ENCODE measurements around the gene EDA. TPM values are rescaled to one million over a fixed set of nuclear protein-coding genes. Genes with fewer than 3 reads are reported as not detected.

Gene EDA
- total and polyA plus RNA-seq, 5 donors: 10.0 to 26.1 (median 20.5) TPM

DNA sequence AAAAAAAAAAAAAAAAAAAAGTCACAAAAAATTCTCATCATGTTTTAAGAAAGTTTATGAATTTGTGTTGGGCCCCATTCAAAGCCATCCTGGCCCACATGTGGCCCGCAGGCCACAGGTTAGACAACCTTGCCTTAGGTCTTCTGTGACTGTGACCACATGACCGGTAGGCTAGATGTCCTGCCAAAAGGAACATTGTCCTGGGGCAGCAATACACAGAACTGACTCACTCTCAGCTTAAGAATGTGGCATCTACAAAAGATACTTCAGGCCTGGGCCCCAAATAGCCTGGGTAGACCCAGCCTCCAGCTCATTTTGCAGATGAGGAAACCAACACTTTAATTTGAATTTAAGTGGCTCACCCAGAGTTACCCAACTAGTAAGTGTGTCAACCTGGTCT, 423.8 kb downstream of the EDA start:
- DNase-seq (no peak), ATAC-seq (no peak)
- 95% methylated on average over 2 of the region's 2 CpGs for WGBS
- Histone ChIP-seq H3K9me3 (ENCODE audit: control insufficient read depth, low read length) (no peaks in the 10 kb centered on the region), H3K27me3 (ENCODE audit: control insufficient read depth, insufficient read depth) (no peaks in the 10 kb centered on the region), H3K4me3 (ENCODE audit: low read length) (no peak overlapping the region), H3K27ac (ENCODE audit: low read length) (no peak overlapping the region), H3K4me1 (ENCODE audit: control insufficient read depth, insufficient read depth, low read length) (peaks cover 4% of the 10 kb centered on the region)
- intact Hi-C loops (cut with DNase I): loop anchor here in 1 of 4 donors (10.0 kb wide), 1 partner anchor 505 kb away; no protein-coding TSS in a partner anchor

DNA sequence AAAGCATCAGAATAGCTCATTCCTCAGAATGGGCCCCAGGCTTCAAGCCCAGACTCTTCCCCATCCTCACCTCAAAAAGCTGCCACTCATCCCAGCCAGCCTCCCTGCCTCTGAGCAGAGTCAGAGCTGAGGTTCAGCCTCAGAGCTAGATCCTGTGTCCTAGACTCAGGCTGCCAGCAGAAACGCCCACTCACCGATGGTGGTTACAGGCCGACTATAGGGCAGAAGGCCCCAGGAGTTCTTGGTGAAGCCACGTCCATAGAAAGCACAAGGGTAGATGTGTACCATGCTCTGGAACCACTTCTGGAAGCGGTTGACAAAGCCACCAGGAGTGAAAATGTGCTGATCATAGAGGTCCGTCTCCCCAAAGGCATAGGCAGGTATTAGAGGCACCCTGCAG, 426.1 kb downstream of the EDA start:
- ATAC-seq: no peak
- WGBS: 92% methylated on average over 6 of the region's 6 CpGs
- Histone ChIP-seq H3K4me1 (ENCODE audit: control insufficient read depth, insufficient read depth, low read length) (peaks cover 4% of the 10 kb centered on the region), H3K9me3 (ENCODE audit: control insufficient read depth, low read length) (no peaks in the 10 kb centered on the region), H3K27me3 (ENCODE audit: control insufficient read depth, insufficient read depth) (no peaks in the 10 kb centered on the region), H3K27ac (ENCODE audit: low read length) (no peak overlapping the region), H3K4me3 (ENCODE audit: low read length) (no peak overlapping the region)
- DNase-seq: no peak
- intact Hi-C loops (cut with DNase I): no loop called here

DNA sequence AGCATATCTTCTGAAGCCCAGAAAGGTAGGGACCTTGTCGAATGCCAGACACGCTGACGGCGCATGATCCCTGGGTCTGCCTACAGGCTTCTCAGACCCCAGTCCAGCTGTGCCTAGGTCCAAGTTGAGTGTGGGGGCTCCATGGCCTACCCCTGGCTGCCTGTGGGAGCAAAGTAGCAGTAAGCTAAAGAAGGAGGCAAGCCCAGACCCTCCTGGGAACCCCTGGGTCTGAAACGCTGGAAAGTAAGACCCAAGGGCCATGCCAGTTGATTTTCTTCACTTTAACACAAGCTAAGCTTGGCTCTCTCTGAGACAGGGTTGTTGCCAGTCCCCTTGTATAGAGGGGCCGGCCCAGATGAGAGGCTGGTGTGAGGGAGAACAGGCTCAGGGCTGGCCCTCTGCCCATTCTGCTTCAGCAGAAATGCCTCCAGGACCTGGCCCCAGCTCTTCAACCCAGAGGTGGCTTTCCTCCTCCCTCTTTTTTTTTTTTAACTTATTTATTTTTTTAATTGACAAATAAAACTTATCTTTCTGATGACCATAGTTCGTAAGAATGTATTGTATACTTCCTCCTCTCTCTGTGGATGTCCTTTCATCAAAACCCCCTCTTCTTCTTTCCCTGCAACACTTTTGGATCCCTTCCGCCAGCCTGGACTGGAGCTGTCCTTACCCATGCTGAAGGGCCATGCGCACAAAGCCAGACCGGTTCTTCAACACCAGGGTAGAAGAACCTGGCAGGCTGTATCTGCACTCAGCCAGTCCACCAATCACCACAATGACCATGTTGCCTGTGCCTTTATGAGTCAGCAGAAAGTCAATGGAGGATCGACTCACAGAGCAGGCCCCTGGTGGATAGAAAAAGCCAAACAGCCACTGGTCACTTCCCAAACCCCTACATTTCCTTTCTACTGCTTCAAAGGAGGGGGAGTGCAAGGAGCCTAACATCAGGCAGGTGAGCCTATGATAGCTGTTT, 426.8 kb downstream of the EDA start:
- intact Hi-C loops (cut with DNase I): no loop called here
- Histone ChIP-seq H3K4me3 (ENCODE audit: low read length) (no peak overlapping the region), H3K4me1 (ENCODE audit: control insufficient read depth, insufficient read depth, low read length) (peaks cover 4% of the 10 kb centered on the region), H3K27ac (ENCODE audit: low read length) (no peak overlapping the region), H3K27me3 (ENCODE audit: control insufficient read depth, insufficient read depth) (no peaks in the 10 kb centered on the region), H3K9me3 (ENCODE audit: control insufficient read depth, low read length) (no peaks in the 10 kb centered on the region)
- DNase-seq (peak in 1 of 3 donors; percentile 63), ATAC-seq (no peak)
- WGBS: 80% methylated on average over 11 of the region's 11 CpGs

DNA sequence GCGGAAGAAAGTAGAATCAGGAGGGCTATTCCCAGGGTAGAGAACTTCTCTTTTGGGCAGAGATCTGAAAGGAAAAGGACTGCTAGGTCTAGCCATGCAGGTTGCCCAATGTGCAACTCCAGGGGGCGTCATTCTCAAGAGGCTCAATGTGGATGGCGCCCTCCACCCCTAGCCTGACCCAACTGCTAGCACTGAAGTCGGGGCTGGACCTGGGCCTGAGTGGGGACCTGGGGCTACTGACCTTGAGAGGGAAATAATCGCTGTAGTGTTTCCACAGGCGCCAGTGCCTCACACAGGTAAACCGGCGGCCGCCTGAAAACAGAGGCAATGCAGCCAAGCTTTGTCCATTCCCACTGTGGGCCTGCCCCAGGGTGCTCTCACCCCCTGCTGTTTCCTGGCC, 427.8 kb downstream of the EDA start:
- Histone ChIP-seq H3K4me1 (ENCODE audit: control insufficient read depth, insufficient read depth, low read length) (peaks cover 4% of the 10 kb centered on the region), H3K27ac (ENCODE audit: low read length) (no peak overlapping the region), H3K9me3 (ENCODE audit: control insufficient read depth, low read length) (no peaks in the 10 kb centered on the region), H3K4me3 (ENCODE audit: low read length) (no peak overlapping the region), H3K27me3 (ENCODE audit: control insufficient read depth, insufficient read depth) (no peaks in the 10 kb centered on the region)
- intact Hi-C loops (cut with DNase I): no loop called here
- WGBS: 98% methylated on average over 9 of the region's 9 CpGs
- DNase-seq (no peak), ATAC-seq (no peak)

DNA sequence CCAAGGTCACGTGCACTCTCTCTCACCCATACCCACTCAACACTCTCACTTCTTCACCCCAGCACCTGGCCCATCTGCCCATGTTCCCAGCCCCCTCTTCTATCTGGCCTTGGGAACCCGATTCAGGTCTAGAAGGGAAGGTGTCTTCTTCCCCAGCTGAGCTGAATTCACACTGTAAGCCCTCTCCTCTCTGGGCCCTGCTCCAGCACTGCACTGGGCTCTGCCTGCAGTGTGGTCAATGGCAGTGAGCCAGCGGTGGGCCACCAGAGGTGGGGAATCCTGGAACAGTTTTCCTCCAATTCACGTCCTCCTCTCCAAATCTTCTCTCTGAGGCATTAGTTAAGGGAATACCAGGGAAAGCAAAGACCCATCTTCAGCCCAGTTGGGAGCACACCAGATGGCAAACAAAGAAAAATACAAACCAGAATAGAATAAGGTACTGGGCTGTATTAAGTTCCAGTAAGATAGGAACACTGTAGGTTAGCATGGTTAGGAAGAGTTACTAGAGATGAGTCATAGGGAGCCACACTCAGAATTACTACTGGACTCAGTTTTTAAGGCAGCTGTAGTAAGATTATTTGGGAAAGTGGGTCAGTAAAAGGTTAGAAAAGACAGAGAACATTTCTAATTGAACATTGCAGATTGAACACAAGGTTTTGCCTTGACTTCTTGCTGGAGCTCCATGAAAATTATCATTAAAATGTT, 428.8 kb downstream of the EDA start:
- WGBS: 71% methylated on average over 4 of the region's 4 CpGs
- no peak overlapping the region for H3K4me3 ChIP-seq (ENCODE audit: low read length)
- intact Hi-C loops (cut with DNase I): no loop called here
- no peak for ATAC-seq
- H3K27ac ChIP-seq (ENCODE audit: low read length): no peak overlapping the region
- H3K9me3 ChIP-seq (ENCODE audit: control insufficient read depth, low read length): no peaks in the 10 kb centered on the region
- no peak for DNase-seq
- no peaks in the 10 kb centered on the region for H3K27me3 ChIP-seq (ENCODE audit: control insufficient read depth, insufficient read depth)
- H3K4me1 ChIP-seq (ENCODE audit: control insufficient read depth, insufficient read depth, low read length): peaks cover 4% of the 10 kb centered on the region

DNA sequence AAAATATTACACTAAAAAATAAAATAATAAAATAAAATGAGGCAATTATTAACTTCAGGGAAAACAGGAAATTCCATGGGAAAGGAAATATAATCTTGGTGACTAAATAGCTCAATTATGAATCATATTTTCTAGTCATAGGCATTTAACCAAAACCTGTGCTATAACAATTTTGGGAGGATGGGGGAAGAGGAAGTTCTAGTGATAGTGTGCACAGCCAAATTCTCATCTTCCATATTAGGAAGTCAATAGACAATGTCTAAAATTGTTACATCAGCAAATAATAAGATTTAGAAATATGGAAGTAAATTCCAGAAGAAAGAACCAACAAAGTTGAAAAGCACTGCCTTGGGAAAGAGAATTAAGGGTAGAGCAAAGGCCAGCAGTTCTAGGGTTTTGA, 431.1 kb downstream of the EDA start:
- Histone ChIP-seq H3K27ac (ENCODE audit: low read length) (no peak overlapping the region), H3K4me3 (ENCODE audit: low read length) (no peak overlapping the region), H3K4me1 (ENCODE audit: control insufficient read depth, insufficient read depth, low read length) (peaks cover 4% of the 10 kb centered on the region), H3K9me3 (ENCODE audit: control insufficient read depth, low read length) (no peaks in the 10 kb centered on the region), H3K27me3 (ENCODE audit: control insufficient read depth, insufficient read depth) (no peaks in the 10 kb centered on the region)
- intact Hi-C loops (cut with DNase I): no loop called here
- DNase-seq (no peak), ATAC-seq (no peak)

DNA sequence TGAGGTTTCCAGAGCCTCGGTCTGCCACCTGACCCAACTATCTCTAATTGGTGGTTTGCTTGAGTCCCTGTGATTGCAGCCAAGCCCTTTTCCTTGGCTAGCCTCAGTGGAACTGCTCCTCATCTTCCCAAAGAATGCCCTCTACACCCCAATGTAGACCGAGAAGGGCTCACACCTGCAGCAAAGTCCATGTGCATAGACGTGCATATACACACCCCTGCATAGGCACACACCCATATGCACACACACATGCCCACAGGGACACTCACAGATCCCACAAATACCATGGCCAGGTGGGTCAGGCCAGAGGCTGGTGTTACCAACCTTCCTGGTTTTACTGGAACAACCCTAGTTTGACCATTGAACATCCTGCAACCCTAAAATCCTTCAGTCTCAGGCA, 433.5 kb downstream of the EDA start:
- no peak overlapping the region for H3K4me3 ChIP-seq (ENCODE audit: low read length)
- intact Hi-C loops (cut with DNase I): no loop called here
- no peaks in the 10 kb centered on the region for H3K9me3 ChIP-seq (ENCODE audit: control insufficient read depth, low read length)
- H3K4me1 ChIP-seq (ENCODE audit: control insufficient read depth, insufficient read depth, low read length): peaks cover 1% of the 10 kb centered on the region
- DNase-seq: no peak
- 90% methylated on average over 3 of the region's 3 CpGs for WGBS
- no peaks in the 10 kb centered on the region for H3K27me3 ChIP-seq (ENCODE audit: control insufficient read depth, insufficient read depth)
- no peak overlapping the region for H3K27ac ChIP-seq (ENCODE audit: low read length)
- no peak for ATAC-seq

DNA sequence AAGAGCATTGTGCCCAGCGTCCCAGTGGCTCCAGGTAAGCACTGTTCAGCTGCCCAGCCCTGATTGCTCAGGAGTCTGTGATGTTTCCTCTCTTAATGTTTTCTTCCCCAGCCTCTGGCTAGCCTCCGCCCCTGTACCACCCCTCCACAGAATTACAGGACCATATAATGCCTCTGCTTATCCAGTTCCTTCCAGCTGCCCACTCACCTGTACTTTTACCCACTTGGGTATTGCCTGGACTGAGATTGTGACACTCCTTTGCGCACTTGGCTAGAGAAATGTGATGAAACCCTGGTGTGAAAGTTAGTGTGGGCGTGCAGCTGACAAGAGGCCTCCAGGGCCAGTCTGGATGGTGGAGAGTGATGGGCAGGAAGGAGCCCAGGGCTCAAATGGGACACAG, 434.0 kb downstream of the EDA start, which contains the start of gene AWAT2:
Gene AWAT2 (minus strand): TSS at position 14 of the 400 bp plus-strand sequence. CDS start 6 bp downstream, at position 8.
- Histone ChIP-seq H3K27me3 (ENCODE audit: control insufficient read depth, insufficient read depth) (no peaks in the 10 kb centered on the region), H3K4me3 (ENCODE audit: low read length) (no peak within 1 kb of the TSS), H3K4me1 (ENCODE audit: control insufficient read depth, insufficient read depth, low read length) (no peaks in the 10 kb centered on the region), H3K27ac (ENCODE audit: low read length) (no peak within 1 kb of the TSS), H3K9me3 (ENCODE audit: control insufficient read depth, low read length) (no peaks in the 10 kb centered on the region)
- DNase-seq: no peak
- 87% methylated on average over 4 of the region's 4 CpGs for WGBS
- intact Hi-C loops (cut with DNase I): no loop called here
- no peak for ATAC-seq

DNA sequence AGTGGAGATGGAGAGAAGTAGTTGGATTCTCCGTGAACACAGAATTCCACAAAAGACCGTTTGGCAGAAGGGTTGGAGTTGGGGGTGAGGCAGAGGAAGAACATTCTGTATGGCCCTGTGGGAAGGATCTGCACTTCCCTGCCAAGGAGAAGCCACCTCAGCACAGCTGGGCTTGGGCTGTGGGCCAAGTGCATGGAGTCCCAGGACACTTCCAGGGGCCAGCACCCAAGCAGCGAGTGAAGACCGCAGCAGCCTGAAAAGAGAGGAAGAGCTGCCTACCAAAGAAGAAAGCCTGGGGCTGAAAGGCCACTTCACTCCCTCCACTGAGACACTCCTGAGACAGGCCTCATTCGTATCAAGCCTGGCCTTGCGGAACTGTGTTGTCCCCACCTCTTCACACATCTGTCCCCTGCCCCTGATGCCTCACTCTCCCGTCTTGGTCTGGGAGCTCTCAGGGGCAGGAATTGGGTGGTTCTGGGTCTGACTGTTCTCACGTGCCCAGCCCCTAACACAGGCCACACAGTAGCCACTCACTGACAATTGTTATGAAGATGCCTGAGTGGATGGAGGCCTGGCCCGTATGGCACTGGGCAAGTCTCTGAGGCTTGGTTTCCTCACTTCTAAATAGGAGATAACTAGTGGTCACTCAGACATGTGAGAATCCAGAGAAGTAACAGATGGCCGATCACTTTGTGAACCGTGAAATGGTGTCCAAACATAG, 437.1 kb downstream of the EDA start:
- no peaks in the 10 kb centered on the region for H3K9me3 ChIP-seq (ENCODE audit: control insufficient read depth, low read length)
- H3K4me3 ChIP-seq (ENCODE audit: low read length): no peak overlapping the region
- DNase-seq (peak in 2 of 3 donors; percentile 46 to 60), ATAC-seq (no peak)
- no peaks in the 10 kb centered on the region for H3K4me1 ChIP-seq (ENCODE audit: control insufficient read depth, insufficient read depth, low read length)
- no peaks in the 10 kb centered on the region for H3K27me3 ChIP-seq (ENCODE audit: control insufficient read depth, insufficient read depth)
- no peak overlapping the region for H3K27ac ChIP-seq (ENCODE audit: low read length)
- 63% methylated on average over 11 of the region's 11 CpGs for WGBS
- intact Hi-C loops (cut with DNase I): no loop called here

- Histone ChIP-seq H3K27ac (ENCODE audit: low read length) (no peak overlapping the region), H3K4me3 (ENCODE audit: low read length) (no peak overlapping the region), H3K9me3 (ENCODE audit: control insufficient read depth, low read length) (no peaks in the 10 kb centered on the region), H3K4me1 (ENCODE audit: control insufficient read depth, insufficient read depth, low read length) (no peaks in the 10 kb centered on the region), H3K27me3 (ENCODE audit: control insufficient read depth, insufficient read depth) (no peaks in the 10 kb centered on the region)
- no peak for ATAC-seq
- no peak for DNase-seq
- 95% methylated on average over 5 of the region's 5 CpGs for WGBS
- intact Hi-C loops (cut with DNase I): no loop called here
These were observed 438.5 kb downstream of the EDA start for GRCh38 chrX:70054391-70054790.

- WGBS: 95% methylated on average over 14 of the region's 14 CpGs
- ATAC-seq: no peak
- Histone ChIP-seq H3K27ac (ENCODE audit: low read length) (no peak within 1 kb of the TSS), H3K9me3 (ENCODE audit: control insufficient read depth, low read length) (no peaks in the 10 kb centered on the region), H3K27me3 (ENCODE audit: control insufficient read depth, insufficient read depth) (no peaks in the 10 kb centered on the region), H3K4me3 (ENCODE audit: low read length) (no peak within 1 kb of the TSS), H3K4me1 (ENCODE audit: control insufficient read depth, insufficient read depth, low read length) (no peaks in the 10 kb centered on the region)
- DNase-seq: no peak
- intact Hi-C loops (cut with DNase I): no loop called here
These were observed 446.2 kb downstream of the EDA start, which contains the start of gene OTUD6A for GRCh38 chrX:70062076-70062475. Gene OTUD6A (plus strand): TSS chrX:70062457. CDS start chrX:70062525, 68 bp downstream.
